Activated CD8-positive, alpha-beta T cell treated with anti-CD3 and anti-CD28 coated beads for 36 hours (primary cell): ENCODE results near the gene NSD1. TPM values are rescaled to one million over a fixed set of nuclear protein-coding genes. Genes with fewer than 3 reads are reported as not detected.

ENCODE experiments used
- ATAC-seq: fragments of 200-7000 bp; cut with Tn5 transposase; one replicate; pipeline ENCODE4 v1.10.0; 2021; ENCODE audit warnings: mild to moderate bottlenecking, moderate library complexity
- CTCF ChIA-PET: fragments of 350-600 bp; sonication (Branson Sonifier 250); formaldehyde crosslinking; loops from one replicate; lab custom pipeline; 2021; ENCODE audit warnings: antibody characterized with exemption; lab: Charles Lee
- POLR2A ChIA-PET: fragments of 350-600 bp; sonication (Branson Sonifier 250); formaldehyde crosslinking; loops from one replicate; lab custom pipeline; 2021; ENCODE audit warnings: antibody characterized with exemption; lab: Charles Lee
- DNase-seq: peaks from one replicate; pipeline ENCODE4 v3.0.0-alpha.2; 2020
- H3K27ac Mint-ChIP-seq: one replicate; pipeline ENCODE4 v1.8.0; 2021; ENCODE audit warnings: mild to moderate bottlenecking, mixed read lengths
- H3K27me3 Mint-ChIP-seq: one replicate; pipeline ENCODE4 v1.8.0; 2021; ENCODE audit warnings: mixed read lengths
- H3K36me3 Mint-ChIP-seq: one replicate; pipeline ENCODE4 v1.8.0; 2021; ENCODE audit warnings: low read depth, mixed read lengths
- H3K4me1 Mint-ChIP-seq: one replicate; pipeline ENCODE4 v1.8.0; 2021; ENCODE audit warnings: low read depth, mixed read lengths
- H3K4me3 Mint-ChIP-seq: one replicate; pipeline ENCODE4 v1.8.0; 2021; ENCODE audit warnings: mild to moderate bottlenecking, moderate library complexity, mixed read lengths
- H3K9me3 Mint-ChIP-seq: one replicate; pipeline ENCODE4 v1.8.0; 2021; ENCODE audit warnings: mixed read lengths
- intact Hi-C: fragments of 100-400 bp; cut with micrococcal nuclease; formaldehyde crosslinking; loops from one replicate; pipeline ENCODE4 v1.10.0; 2022
- total RNA-seq, 2 experiments: library from RNA; stranded (reverse); gene quantifications; one replicate each; pipeline ENCODE4 v1.2.3, GENCODE V29; 2021
- TF ChIP-seq, protein P1 (sequence below): fragments of 200-600 bp; IDR thresholded peaks from one replicate; pipeline ENCODE4 v1.8.0; 2022; ENCODE audit warnings: antibody characterized with exemption, mild to moderate bottlenecking

Gene NSD1
- total RNA-seq, 2 experiments from 2014 or later: 60.1 to 64.8 TPM

DNA sequence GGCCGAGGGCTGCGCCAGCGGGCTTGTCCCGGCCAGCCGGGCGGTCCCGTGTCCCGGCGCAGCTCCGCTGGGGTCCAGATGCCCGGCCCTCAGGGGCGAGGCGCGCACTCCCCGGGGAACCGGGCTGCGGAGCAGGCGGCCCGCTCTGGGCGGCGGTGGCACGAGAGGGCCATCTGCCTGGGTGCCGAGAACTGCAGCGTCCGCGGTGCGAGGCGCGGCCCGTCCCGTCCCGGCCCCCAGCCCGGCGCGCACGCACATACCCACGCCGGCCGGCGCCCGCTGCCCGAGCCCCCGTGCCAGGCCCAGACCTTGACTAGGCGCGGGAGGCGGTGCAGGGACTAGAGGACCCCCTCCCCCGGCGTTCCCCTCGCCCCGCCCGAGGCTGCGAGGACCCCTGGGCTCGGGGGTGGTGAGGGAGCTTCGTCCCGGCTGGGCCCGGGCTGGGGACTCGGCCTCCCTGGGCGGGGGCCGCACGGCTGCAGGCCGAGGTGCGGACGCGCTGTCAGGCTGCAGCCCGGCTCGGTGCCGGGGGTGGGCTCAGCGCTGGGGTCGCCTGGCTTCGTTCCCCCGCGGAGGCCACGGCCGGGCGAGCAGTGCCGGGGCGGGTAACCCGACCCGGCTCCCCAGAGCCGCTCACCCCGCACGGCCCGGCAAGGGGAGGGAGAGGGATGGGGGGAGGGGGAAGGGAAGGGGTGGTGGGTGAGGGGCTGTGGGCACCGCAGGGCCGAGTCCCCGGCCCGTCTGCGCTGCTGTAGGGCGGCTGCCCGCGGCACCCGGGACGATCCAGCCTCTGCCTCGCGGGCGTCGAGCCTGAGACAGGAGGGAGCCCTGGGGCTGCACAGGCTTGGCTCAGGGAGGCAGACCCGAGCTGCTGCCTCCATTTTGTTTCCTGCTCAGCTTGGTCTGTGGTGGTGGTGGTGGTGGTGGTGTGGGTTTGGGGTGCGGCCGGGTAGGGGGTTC is 1.2 kb upstream of the NSD1 start:
- peaks cover 46% of the 10 kb centered on the region for H3K4me1 Mint-ChIP-seq
- CTCF ChIA-PET: interaction anchor here (0.6 to 2.2 kb wide), 3 partner anchors 18 to 101 kb away, joined by 3 to 8 read pairs (median 3); no protein-coding TSS in a partner anchor
- POLR2A ChIA-PET: interaction anchor here (0.7 to 2.1 kb wide), 4 partner anchors 10 to 178 kb away, joined by 3 to 10 read pairs (median 4); no protein-coding TSS in a partner anchor

DNA sequence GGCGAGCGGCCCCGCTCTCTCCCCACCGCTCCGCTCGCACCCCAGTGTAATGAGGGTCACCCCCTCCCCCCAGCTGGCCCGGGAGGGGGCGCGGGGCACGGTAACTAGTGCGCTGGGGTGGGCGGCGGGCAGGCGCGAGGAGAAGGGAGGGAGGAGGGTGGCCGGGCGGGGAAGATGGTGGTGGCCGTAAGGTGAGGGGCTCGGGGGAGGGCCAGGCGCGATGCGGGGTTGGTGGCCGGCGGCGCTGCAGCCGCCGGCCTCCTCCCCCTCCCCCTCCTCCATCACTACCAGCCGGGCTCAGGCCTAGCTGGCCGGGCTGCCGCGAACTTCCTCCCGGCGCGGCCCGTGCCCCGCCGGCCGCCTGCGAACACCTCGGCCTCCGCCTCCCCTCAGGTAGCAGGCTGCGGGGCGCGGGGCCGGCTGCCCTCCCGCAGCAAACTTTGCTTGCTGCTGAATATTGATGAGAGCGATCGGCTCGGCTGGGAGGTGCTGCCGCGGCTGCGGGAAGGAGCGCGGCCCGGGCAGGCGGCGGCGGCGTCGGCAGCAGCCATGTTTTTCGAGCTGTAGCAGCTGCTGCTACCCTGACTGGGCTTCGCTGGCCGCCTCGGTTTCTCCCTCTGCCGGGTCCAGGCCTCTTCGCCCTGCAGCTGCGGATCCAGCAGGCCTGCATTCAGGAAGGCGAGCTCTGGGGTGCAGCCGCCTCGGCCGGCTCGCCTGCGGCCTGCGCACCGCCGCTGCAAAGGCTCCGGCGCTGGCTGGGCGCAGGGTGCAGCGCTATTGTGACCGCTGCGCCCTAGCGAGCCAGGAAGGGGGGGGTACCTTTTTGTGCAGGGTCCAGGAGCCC is 502 bp downstream of the NSD1 start:
- DNase-seq: peak; percentile 45
- no peaks in the 10 kb centered on the region for H3K27me3 Mint-ChIP-seq
- ChIA-PET CTCF (interaction anchor here (0.7 to 3.7 kb wide), 4 partner anchors 12 to 311 kb away, joined by 3 to 36 read pairs (median 3); no protein-coding TSS in a partner anchor), POLR2A (interaction anchor here (0.6 to 1.5 kb wide), 8 partner anchors 8 to 314 kb away, joined by 3 to 5 read pairs (median 3); no protein-coding TSS in a partner anchor)
- ATAC-seq: peak; percentile 34
- peaks cover 34% of the 10 kb centered on the region for H3K36me3 Mint-ChIP-seq
- peaks cover 38% of the 10 kb centered on the region for H3K4me1 Mint-ChIP-seq
- no peaks in the 10 kb centered on the region for H3K9me3 Mint-ChIP-seq
- H3K4me3 Mint-ChIP-seq: peak overlapping the region; percentile 89
- TF ChIP-seq, protein P1, sequence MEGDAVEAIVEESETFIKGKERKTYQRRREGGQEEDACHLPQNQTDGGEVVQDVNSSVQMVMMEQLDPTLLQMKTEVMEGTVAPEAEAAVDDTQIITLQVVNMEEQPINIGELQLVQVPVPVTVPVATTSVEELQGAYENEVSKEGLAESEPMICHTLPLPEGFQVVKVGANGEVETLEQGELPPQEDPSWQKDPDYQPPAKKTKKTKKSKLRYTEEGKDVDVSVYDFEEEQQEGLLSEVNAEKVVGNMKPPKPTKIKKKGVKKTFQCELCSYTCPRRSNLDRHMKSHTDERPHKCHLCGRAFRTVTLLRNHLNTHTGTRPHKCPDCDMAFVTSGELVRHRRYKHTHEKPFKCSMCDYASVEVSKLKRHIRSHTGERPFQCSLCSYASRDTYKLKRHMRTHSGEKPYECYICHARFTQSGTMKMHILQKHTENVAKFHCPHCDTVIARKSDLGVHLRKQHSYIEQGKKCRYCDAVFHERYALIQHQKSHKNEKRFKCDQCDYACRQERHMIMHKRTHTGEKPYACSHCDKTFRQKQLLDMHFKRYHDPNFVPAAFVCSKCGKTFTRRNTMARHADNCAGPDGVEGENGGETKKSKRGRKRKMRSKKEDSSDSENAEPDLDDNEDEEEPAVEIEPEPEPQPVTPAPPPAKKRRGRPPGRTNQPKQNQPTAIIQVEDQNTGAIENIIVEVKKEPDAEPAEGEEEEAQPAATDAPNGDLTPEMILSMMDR: no peak
- intact Hi-C loops: no loop called here
- H3K27ac Mint-ChIP-seq: peak overlapping the region; percentile 87

More for the DNA sequence above, 1.2 kb upstream of the NSD1 start:
- Mint-ChIP-seq H3K36me3 (peaks cover 28% of the 10 kb centered on the region), H3K27me3 (no peaks in the 10 kb centered on the region), H3K27ac (peak overlapping the region; percentile 46), H3K9me3 (no peaks in the 10 kb centered on the region), H3K4me3 (peak overlapping the region; percentile 89)
- intact Hi-C loops: no loop called here
- TF ChIP-seq, protein P1: no peak
- peak; percentile 15 for ATAC-seq
- peak; percentile 50 for DNase-seq

DNA sequence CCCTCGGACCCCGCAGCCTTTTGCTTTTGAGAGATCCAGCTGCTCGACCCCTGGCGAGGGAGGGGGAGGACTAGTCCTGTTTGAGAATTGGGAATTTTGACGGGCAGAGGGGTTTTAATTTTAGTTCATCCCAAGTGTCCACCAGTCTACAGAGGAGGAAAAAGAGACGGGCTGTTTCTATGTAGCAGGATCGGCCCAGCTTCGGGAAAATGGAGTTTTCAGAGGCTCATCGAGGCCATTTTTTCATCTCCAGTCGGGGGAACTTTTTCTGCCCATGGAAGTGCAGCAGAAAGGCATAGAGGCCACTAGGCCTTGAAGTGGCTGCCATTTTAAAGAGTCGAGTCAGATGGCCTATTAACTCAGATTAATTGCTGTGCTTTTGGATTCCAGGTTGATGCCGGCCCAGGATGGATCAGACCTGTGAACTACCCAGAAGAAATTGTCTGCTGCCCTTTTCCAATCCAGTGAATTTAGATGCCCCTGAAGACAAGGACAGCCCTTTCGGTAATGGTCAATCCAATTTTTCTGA is 1.2 kb downstream of the NSD1 start:
- CTCF ChIA-PET: interaction anchor here (1.0 to 3.7 kb wide), 2 partner anchors 22 to 310 kb away, joined by 3 to 36 read pairs; no protein-coding TSS in a partner anchor
- Mint-ChIP-seq H3K27ac (peak overlapping the region; percentile 87), H3K9me3 (no peaks in the 10 kb centered on the region), H3K4me3 (peak overlapping the region; percentile 89), H3K27me3 (no peaks in the 10 kb centered on the region), H3K36me3 (peaks cover 38% of the 10 kb centered on the region), H3K4me1 (peaks cover 34% of the 10 kb centered on the region)
- ATAC-seq: no peak
- peak; percentile 20 for DNase-seq
- intact Hi-C loops: no loop called here
- POLR2A ChIA-PET: interaction anchor here (0.8 to 1.3 kb wide), 5 partner anchors 9 to 225 kb away, joined by 3 to 5 read pairs (median 3); no protein-coding TSS in a partner anchor
- TF ChIP-seq, protein P1: no peak

DNA sequence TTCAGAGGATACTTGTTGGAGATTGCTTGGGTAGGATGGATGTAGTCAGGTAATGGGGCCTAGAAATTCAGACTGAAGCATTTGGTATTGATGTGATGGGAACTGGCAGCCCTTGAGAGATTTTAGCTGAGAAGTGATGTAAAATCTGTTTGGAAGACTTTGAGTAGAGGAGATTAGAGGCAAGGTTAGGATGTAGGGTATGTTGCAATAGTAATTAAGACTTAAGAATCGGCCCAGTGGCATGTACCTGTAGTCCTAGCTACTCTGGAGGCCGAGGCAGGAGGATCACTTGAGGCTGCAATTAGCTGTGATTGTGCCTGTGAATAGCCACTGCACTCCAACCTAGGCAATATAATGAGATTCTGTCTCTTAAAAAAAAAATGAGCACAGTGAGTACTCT is 6.7 kb downstream of the NSD1 start:
- Mint-ChIP-seq H3K9me3 (no peaks in the 10 kb centered on the region), H3K27me3 (no peaks in the 10 kb centered on the region), H3K4me3 (no peak overlapping the region), H3K4me1 (peaks cover 51% of the 10 kb centered on the region), H3K27ac (no peak overlapping the region), H3K36me3 (peaks cover 62% of the 10 kb centered on the region)
- intact Hi-C loops: no loop called here
- DNase-seq (no peak), ATAC-seq (no peak)
- TF ChIP-seq, protein P1: no peak
- CTCF ChIA-PET: interaction anchor here (0.9 to 1.0 kb wide), 2 partner anchors 27 to 163 kb away, joined by 3 read pairs; no protein-coding TSS in a partner anchor
- POLR2A ChIA-PET: no interaction called here
